Measurements from ENCODE around the gene THEM5. TPM values are rescaled to one million over a fixed set of nuclear protein-coding genes. Genes with fewer than 3 reads are reported as not detected.

Gene THEM5
- total RNA-seq, 1 experiment from 2014 or later = not detected

- Histone ChIP-seq H3K4me1 (ENCODE audit: control insufficient read depth in 1 of 2, insufficient read depth in 2 of 2, low read length in 2 of 2) (peaks cover 17 to 46% of the 10 kb centered on the region in 2 experiments), H3K4me2 (ENCODE audit: low read length) (peak within 1 kb of the TSS; percentile 67), H3K9me2 (ENCODE audit: insufficient read depth) (no peaks in the 10 kb centered on the region), H3K36me3 (ENCODE audit: control insufficient read depth in 1 of 2, insufficient read depth in 2 of 2, low read length in 2 of 2) (no peaks in the 10 kb centered on the region), H3K27ac (ENCODE audit: low read depth, low read length) (peak within 1 kb of the TSS; percentile 36; the same call in 1 of the 2 replicates), H3K27me3 (ENCODE audit: insufficient read depth, low read length) (no peaks in the 10 kb centered on the region), H4K20me1 (ENCODE audit: insufficient read depth) (no peaks in the 10 kb centered on the region), H3K9ac (ENCODE audit: low read length) (0 out of 2 replicates have a peak within 1 kb of the TSS, but pooled peaks have one; percentile 29), H2AFZ (ENCODE audit: low read depth, low read length, poor library complexity, severe bottlenecking) (peak within 1 kb of the TSS; percentile 56), H3K79me2 (ENCODE audit: insufficient read depth, low read length) (no peaks in the 10 kb centered on the region), H3K4me3 (replicated peaks in 1 of 2; ENCODE audit: low read depth in 1 of 2, low read length in 2 of 2) (peak within 1 kb of the TSS; percentile 17 to 29; a peak in 2 of 4 replicates), H3K9me3 (ENCODE audit: control insufficient read depth in 1 of 2, insufficient read depth in 1 of 2, low read depth in 1 of 2, low read length in 2 of 2) (no peaks in the 10 kb centered on the region)
- intact Hi-C loops (cut with micrococcal nuclease) = no loop called here
- TF ChIP-seq SIN3A (IDR thresholded peaks at IDR 0.05; ENCODE audit: low read depth) (no peak), CBX3 (IDR thresholded peaks at IDR 0.05; ENCODE audit: low read depth) (no peak), EZH2 (IDR thresholded peaks at IDR 0.05) (no peak), ZBTB33 (IDR thresholded peaks at IDR 0.05; ENCODE audit: extremely low read depth, insufficient replicate concordance, low read length) (no peak), RAD21 (IDR thresholded peaks at IDR 0.05; ENCODE audit: low read depth) (no peak), CEBPB (IDR thresholded peaks at IDR 0.05; ENCODE audit: low read depth) (no peak), EGR1 (IDR thresholded peaks at IDR 0.05; ENCODE audit: low read depth) (no peak), ELF1 (IDR thresholded peaks at IDR 0.05; ENCODE audit: borderline replicate concordance, low read depth) (no peak), REST (IDR thresholded peaks at IDR 0.05; ENCODE audit: low read depth) (no peak), ATF3 (IDR thresholded peaks at IDR 0.05) (no peak)
- CTCF ChIA-PET = interaction anchor here (1.6 kb wide), 1 partner anchor 170 kb away, joined by 5 read pairs; no protein-coding TSS in a partner anchor
- POLR2A ChIA-PET = no interaction called here
- RAD21 ChIA-PET (ENCODE audit: low non-redundant PET in 1 of 2, low total read pairs in 2 of 2, uncharacterized antibody in 2 of 2, unreplicated experiment in 2 of 2) = no interaction called here
- no TSS peak for BruUV-seq (replicated peaks)
- ATAC-seq = no peak
- DNase-seq (ENCODE audit: low read depth, low spot score) = no peak
Observed at GRCh38 chr1:151831605-151832004, 21.9 kb downstream of the THEM5 start, which contains the start of gene RORC. RORC (minus strand) TSS chr1:151831802; CDS start chr1:151831764, 38 bp downstream.
